Adrenal gland (tissue), 5 donors: ENCODE measurements around the gene NEK7.

Experiments used
- POLR2A ChIP-seq, 2 donors: fragments of 450-650 bp; IDR thresholded peaks; one replicate each; pipeline ENCODE4 v1.6.1; 2017; ENCODE audit warnings: antibody characterized with exemption in 2 of 2, mild to moderate bottlenecking in 2 of 2, moderate library complexity in 1 of 2
- TF ChIP-seq, protein P1 (sequence below), 6 experiments: fragments of 450-650 bp in 4 of 6; fragments of 200-600 bp in 2 of 6; sonication (generic) in 1 of 6; IDR thresholded peaks; 1 replicate in 5 of 6; 2 replicates in 1 of 6; pipeline versions ENCODE4 v1.5.1 to v1.8.0; 2016 to 2021; ENCODE audit warnings: antibody characterized with exemption in 6 of 6, mild to moderate bottlenecking in 2 of 6, moderate library complexity in 1 of 6
- donor health status: DM: no; HTN: no; CAD: no.

DNA sequence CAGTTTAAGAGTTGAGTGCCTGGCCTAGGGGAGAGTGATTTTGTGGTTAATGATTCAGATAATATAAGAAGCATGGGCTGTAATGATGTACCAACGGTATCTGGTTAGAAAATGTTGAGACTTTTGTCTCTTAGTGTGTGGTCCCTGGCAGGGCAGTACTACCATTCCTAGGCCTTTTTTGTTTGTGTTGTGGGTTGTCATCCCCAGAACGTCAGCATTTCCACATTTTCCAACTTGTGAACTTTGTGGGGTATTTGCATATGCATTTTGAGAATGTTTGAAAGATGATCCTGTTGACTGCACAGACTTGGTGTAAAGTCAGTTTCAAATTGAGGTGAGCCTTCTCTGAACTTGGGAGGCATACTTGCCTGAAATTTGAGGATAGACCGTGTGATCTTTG is 11.4 kb downstream of the NEK7 start:
- TF ChIP-seq, protein P1, sequence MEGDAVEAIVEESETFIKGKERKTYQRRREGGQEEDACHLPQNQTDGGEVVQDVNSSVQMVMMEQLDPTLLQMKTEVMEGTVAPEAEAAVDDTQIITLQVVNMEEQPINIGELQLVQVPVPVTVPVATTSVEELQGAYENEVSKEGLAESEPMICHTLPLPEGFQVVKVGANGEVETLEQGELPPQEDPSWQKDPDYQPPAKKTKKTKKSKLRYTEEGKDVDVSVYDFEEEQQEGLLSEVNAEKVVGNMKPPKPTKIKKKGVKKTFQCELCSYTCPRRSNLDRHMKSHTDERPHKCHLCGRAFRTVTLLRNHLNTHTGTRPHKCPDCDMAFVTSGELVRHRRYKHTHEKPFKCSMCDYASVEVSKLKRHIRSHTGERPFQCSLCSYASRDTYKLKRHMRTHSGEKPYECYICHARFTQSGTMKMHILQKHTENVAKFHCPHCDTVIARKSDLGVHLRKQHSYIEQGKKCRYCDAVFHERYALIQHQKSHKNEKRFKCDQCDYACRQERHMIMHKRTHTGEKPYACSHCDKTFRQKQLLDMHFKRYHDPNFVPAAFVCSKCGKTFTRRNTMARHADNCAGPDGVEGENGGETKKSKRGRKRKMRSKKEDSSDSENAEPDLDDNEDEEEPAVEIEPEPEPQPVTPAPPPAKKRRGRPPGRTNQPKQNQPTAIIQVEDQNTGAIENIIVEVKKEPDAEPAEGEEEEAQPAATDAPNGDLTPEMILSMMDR (IDR thresholded peaks at IDR 0.05): no peak
- TF ChIP-seq POLR2A (IDR thresholded peaks at IDR 0.05): no peak
